ENCODE data around the gene ISY1.

Gene ISY1

DNA sequence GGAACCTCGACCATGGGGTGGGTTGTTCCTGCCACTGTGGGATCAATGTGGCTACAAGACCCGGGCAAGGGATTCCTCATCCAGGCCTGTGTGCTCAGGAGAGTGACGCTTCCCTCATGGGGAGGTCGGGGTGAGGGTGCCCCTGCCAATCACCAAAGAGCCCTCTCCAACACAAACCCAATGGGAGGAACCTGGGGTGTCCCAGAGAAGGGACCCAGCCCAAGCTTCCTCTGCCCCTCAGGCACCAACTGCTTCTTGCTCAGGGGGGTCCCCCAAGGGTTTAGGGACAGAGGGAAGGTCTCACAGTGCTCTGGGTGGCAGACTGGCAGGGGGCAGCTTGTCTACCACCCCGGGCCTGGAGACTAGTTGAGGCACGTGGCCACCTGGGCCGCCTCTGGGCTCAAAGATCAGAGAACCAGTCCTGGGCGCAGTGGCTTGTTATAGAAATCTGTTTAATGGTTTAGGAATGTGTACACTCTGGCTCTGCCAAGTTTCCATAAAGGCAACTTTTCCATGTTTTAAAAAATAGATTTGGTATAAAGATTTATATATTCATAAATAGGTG is 73.6 kb downstream of the ISY1 start:
- DNase-seq (ENCODE audit: low read depth in 3 of 3), result no peak

DNA sequence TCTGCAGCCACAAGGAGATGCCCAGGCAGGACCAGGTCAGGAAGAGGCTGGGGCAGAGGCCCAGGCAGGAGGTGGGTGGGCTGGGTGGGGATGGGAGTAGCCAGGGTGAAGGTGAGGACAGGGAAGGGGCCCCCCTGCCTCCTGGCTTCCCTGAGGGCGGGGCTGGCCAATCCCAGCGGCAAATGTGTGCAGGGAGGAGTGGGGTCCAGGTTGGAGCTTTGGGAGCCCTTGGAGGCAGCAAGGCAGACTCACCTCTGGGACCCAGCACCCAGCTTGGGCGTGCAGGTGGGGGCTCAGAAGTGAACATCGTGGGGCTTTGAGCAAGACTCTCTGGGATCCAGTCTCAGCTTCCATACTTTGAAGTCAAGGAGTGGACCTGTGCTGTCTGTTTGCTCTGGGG is 75.0 kb downstream of the ISY1 start:
- no peak for DNase-seq (ENCODE audit: low read depth in 3 of 3)

DNA sequence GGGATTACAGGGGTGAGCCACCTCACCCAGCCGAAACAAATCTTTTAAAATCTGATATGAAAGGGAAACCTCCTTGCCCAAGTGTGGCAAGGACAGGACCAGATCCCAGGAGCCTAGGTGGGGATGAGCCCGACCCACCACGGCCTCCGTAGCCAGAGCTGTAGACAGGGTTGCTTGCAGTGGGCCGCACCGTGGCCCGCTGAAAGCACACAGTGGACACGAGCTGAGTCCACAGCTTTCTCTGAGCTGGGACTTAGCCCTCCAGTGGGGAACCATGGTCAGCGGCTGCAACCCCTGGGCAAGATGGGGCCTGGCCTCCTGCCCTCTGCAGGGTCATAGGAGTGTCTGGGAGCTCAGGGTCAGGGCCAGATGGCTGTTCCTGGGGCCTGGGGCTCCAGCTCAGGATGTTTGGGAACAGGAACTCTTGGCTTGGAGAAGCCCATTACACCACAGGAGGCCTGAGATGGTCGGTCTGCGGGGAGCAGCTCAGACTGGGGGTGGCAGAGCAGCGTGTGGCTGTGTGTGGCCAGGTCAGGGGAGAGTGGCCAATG is 75.6 kb downstream of the ISY1 start:
- DNase-seq (ENCODE audit: low read depth in 3 of 3), result no peak

DNA sequence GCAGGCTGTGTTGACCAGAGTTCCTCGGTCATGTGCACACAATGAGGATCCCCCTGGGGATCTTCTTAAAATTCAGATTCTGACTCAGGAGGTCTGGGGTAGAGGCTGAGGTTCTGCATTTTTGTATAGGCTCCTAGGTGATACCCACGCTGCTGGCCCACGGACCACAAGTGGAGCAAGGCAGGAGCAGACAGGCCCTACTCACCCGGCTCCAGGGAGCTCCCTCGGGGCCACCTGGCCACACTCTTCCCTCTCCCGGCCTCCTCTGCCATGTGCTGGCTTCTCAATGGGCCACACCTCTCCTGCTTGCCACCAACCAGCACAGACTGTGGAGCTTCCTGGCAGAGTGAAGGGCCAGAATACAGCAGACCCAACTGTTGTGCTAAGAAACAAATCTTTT is 76.4 kb downstream of the ISY1 start:
- DNase-seq (ENCODE audit: low read depth in 3 of 3), result no peak

DNA sequence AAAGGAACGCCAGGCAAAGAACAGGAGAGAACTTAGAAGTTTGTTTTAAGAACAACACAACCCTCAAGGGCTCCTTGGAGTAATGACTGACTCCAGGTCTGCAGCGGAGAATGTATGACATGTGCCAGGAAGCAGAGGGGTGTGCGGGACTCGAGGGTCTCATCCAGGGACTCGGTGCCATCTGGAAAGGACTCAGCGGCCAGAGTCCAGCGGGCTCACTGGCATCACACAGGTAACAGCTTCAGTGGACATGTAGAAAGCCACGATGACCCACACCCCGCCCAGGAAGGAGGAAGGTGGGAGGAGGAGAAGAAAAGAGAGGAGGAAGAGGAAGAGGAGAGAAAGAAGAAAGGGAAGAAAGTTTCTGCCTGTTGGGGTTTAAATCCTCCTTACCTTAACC is 78.8 kb downstream of the ISY1 start:
- DNase-seq (ENCODE audit: low read depth in 3 of 3), result no peak

DNA sequence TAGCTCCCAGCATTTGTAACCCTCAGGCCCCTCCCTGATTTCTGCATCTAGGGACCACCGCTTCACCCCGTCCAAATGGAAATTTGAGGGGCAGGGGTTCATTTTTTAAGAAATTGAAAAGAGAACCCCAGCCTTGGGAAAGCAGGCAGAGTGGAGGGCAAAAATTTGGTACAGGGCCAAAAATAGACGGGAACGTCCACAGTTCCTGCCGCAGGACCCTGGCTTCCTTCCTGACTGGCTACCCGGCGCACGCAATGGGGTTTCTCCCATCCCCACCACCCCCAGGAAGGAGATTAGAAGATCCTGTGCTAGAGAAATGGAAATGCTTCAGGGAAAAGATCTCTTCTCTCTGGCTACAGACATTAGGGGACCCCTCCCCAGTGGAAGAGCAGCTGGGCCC is 79.4 kb downstream of the ISY1 start:
- DNase-seq (ENCODE audit: low read depth in 3 of 3), result no peak

DNA sequence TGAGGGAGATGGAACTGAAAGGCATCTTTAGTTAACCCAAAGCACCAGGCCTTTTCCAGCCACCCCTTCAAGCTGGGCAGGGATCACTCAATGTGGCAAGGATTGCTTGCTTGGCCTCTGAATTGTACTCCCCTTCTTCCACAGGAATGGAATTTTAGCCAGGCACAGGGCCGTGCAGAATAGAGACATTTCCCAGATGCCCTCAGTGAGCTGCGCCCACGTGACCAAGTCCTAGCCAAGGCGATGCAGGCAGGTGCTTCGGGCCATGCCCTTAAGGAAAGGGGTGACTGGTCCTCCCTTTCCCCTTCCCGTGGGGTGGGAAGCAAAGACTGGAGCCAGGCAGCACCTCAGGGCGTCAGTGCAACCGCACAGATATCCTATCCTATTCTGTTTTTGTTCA is 82.4 kb downstream of the ISY1 start:
- DNase-seq (ENCODE audit: low read depth in 3 of 3), result no peak

All from stimulated activated CD4-positive, alpha-beta T cell treated with anti-CD3 and anti-CD28 coated beads, TNF-alpha, amount 100 ng/mL, for 24 hours (primary cell).